Heart right ventricle (tissue), 16 donors: ENCODE data around the gene SYTL3. TPM values are rescaled to one million over a fixed set of nuclear protein-coding genes. Genes with fewer than 3 reads are reported as not detected.

Experiments
- ATAC-seq, 8 donors: fragments of 200-7000 bp; cut with Tn5 transposase; one replicate each; pipeline ENCODE4 v1.9.1; 2020; ENCODE audit warnings: mild to moderate bottlenecking in 8 of 8, moderate library complexity in 8 of 8, moderate number of reproducible peaks in 1 of 8
- DNase-seq, 2 donors: peaks; one replicate each; pipeline ENCODE4 v3.0.0-alpha.2; 2020
- H3K27ac ChIP-seq, 10 donors: fragments of 200-600 bp; sonication (generic) in 2 of 10; one replicate each; pipeline versions ENCODE4 v1.5.0 to v1.8.0; 2020 to 2022; ENCODE audit warnings: mild to moderate bottlenecking in 3 of 10
- H3K27me3 ChIP-seq, 7 donors: fragments of 200-600 bp; one replicate each; pipeline ENCODE4 v1.8.0; 2021 to 2022; ENCODE audit warnings: mild to moderate bottlenecking in 2 of 7
- H3K36me3 ChIP-seq, 9 donors: fragments of 200-600 bp; sonication (generic) in 1 of 9; one replicate each; pipeline versions ENCODE4 v1.5.0 to v1.8.0; 2020 to 2022; ENCODE audit warnings: mild to moderate bottlenecking in 2 of 9
- H3K4me1 ChIP-seq, 9 donors: fragments of 200-600 bp; sonication (generic) in 1 of 9; one replicate each; pipeline versions ENCODE4 v1.5.0 to v1.8.0; 2020 to 2022; ENCODE audit warnings: mild to moderate bottlenecking in 4 of 9
- H3K4me3 ChIP-seq, 10 donors: fragments of 200-600 bp; sonication (generic) in 2 of 10; one replicate each; pipeline versions ENCODE4 v1.5.0 to v1.8.0; 2020 to 2022; ENCODE audit warnings: mild to moderate bottlenecking in 7 of 10, moderate library complexity in 2 of 10
- H3K9me3 ChIP-seq, 11 donors: fragments of 200-600 bp in 10 of 11; sonication (generic) in 2 of 11; one replicate each; pipeline versions ENCODE4 v1.5.0 to v1.8.0; 2013 to 2022; ENCODE audit warnings: mild to moderate bottlenecking in 2 of 11, control low read depth in 1 of 11, moderate library complexity in 1 of 11
- WGBS, 2 donors: extraction: QIAGEN DNeasy Blood & Tissue Kit; methylation state at CpG; one replicate each; pipeline ENCODE4 v1.1.7; 2013; ENCODE audit warnings: inconsistent platforms in 1 of 2; 5-methylcytosine and 5-hydroxymethylcytosine counted together
- intact Hi-C, 10 donors: fragments of 100-400 bp; cut with DNase I; formaldehyde crosslinking; loops; one replicate each; pipeline versions ENCODE4 v1.11.1 to v1.14.2; 2022
- polyA plus RNA-seq, 2 donors: library from polyadenylated mRNA; stranded (reverse); fragments of 200-250 nt; gene quantifications; one replicate each; pipeline ENCODE4 v1.2.3, GENCODE V29; 2013
- total RNA-seq, 10 donors: library from RNA; stranded (reverse); fragmentation: NEBNext Ultra II Directional in 3 of 10; extraction: Animal tissue kit (Norgen Biotek cat#: 25700) in 3 of 10; gene quantifications; one replicate each; pipeline versions ENCODE4 v1.2.1 to v1.2.4, GENCODE V29; 2021 to 2023
- TF ChIP-seq, protein P1 (sequence below), 9 donors: fragments of 200-600 bp; sonication (generic) in 2 of 9; IDR thresholded peaks; one replicate each; pipeline versions ENCODE4 v1.5.0 to v1.8.0; 2021 to 2022; ENCODE audit warnings: antibody characterized with exemption in 9 of 9, mild to moderate bottlenecking in 5 of 9, moderate library complexity in 1 of 9
- donor health status: Arrhythmogenic right ventricular cardiomyopathy.
- donor health status: ischemic (EF 13 %, LVEDD 7.1; RV severe dilation, severe dysfunction).
- donor health status: healthy with polysubstance abuse.
- donor health status: DM: no; HTN: yes; CAD: no.
- donor health status: DM: no; HTN: no; CAD: no.
- donor health status: ischemic (EF 25% LVEDD 6.9; RV normal size, moderate dysfunction).
- donor health status: ischemic (EF 25% LVEDD 5.7; RV mildly dilated, moderate dysfunction).
- donor health status: healthy.
- donor health status: DM: yes; HTN: yes; CAD: no.
- donor health status: Ischemic cardiomyopathy.
- donor health status: ischemic (EF 35%, LVEDD 5.7; RV mildly dilated, moderate dysfunction).
- donor health status: nonischemic (EF 11% LVEDD 7.7; RV severe dilation, severe dysfunction).
- donor health status: DM: yes; HTN: yes; CAD: no.
- donor health status: PGD.
- donor health status: ischemic (EF 29% LVEDD 5.4; RV normal size, mild dysfunction).
- donor health status: nonischemic (EF 23%, LVEDD 6.1; RV moderate dilation, normal function).

The SYTL3 gene
- total and polyA plus RNA-seq, 12 donors = 3.6 to 11.9 (median 8.1) TPM

GRCh38 chr6:158783167-158783450, 133.3 kb downstream of the SYTL3 start:
- intact Hi-C loops = no loop called here
- Histone ChIP-seq H3K4me1 (peaks cover 0 to 11% (median 0%) of the 10 kb centered on the region in 9 donors), H3K27me3 (no peaks in the 10 kb centered on the region), H3K4me3 (no peak overlapping the region), H3K36me3 (peaks cover 4 to 100% (median 54%) of the 10 kb centered on the region in 9 donors), H3K9me3 (no peaks in the 10 kb centered on the region), H3K27ac (no peak overlapping the region)
- TF ChIP-seq, protein P1, sequence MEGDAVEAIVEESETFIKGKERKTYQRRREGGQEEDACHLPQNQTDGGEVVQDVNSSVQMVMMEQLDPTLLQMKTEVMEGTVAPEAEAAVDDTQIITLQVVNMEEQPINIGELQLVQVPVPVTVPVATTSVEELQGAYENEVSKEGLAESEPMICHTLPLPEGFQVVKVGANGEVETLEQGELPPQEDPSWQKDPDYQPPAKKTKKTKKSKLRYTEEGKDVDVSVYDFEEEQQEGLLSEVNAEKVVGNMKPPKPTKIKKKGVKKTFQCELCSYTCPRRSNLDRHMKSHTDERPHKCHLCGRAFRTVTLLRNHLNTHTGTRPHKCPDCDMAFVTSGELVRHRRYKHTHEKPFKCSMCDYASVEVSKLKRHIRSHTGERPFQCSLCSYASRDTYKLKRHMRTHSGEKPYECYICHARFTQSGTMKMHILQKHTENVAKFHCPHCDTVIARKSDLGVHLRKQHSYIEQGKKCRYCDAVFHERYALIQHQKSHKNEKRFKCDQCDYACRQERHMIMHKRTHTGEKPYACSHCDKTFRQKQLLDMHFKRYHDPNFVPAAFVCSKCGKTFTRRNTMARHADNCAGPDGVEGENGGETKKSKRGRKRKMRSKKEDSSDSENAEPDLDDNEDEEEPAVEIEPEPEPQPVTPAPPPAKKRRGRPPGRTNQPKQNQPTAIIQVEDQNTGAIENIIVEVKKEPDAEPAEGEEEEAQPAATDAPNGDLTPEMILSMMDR (IDR thresholded peaks at IDR 0.05) = no peak
- ATAC-seq (peak in 1 of 8 donors; percentile 24), DNase-seq (no peak)
- 74 to 95% methylated on average over 3 to 4 of the region's 4 CpGs for WGBS, 2 donors

GRCh38 chr6:158783851-158784250, 134.0 kb downstream of the SYTL3 start:
- 98 to 99% methylated on average over 5 of the region's 5 CpGs for WGBS, 2 donors
- Histone ChIP-seq H3K27me3 (no peaks in the 10 kb centered on the region), H3K4me3 (no peak overlapping the region), H3K4me1 (peaks cover 0 to 6% (median 0%) of the 10 kb centered on the region in 9 donors), H3K36me3 (peaks cover 4 to 100% (median 58%) of the 10 kb centered on the region in 9 donors), H3K27ac (no peak overlapping the region), H3K9me3 (no peaks in the 10 kb centered on the region)
- TF ChIP-seq, protein P1 (IDR thresholded peaks at IDR 0.05) = no peak
- intact Hi-C loops = no loop called here
- DNase-seq = no peak
- no peak for ATAC-seq

- intact Hi-C loops = no loop called here
- WGBS, 2 donors = 80 to 82% methylated on average over 6 of the region's 6 CpGs
Measured at GRCh38 chr6:158784505-158784904, 134.7 kb downstream of the SYTL3 start.

GRCh38 chr6:158785036-158785435, 135.2 kb downstream of the SYTL3 start:
- Histone ChIP-seq H3K4me1 (peaks cover 0 to 11% (median 9%) of the 10 kb centered on the region in 9 donors), H3K36me3 (peaks cover 4 to 97% (median 58%) of the 10 kb centered on the region in 9 donors), H3K9me3 (no peaks in the 10 kb centered on the region), H3K4me3 (no peak overlapping the region), H3K27me3 (no peaks in the 10 kb centered on the region), H3K27ac (no peak overlapping the region)
- ATAC-seq (no peak), DNase-seq (no peak)
- intact Hi-C loops = loop anchor here in 1 of 10 donors (5.0 kb wide), 1 partner anchor 187 kb away; no protein-coding TSS in a partner anchor
- WGBS, 2 donors = 90 to 94% methylated on average over 12 of the region's 12 CpGs
- TF ChIP-seq, protein P1 (IDR thresholded peaks at IDR 0.05) = no peak

More at GRCh38 chr6:158784505-158784904, 134.7 kb downstream of the SYTL3 start:
- TF ChIP-seq, protein P1 (IDR thresholded peaks at IDR 0.05) = no peak
- Histone ChIP-seq H3K4me3 (no peak overlapping the region), H3K4me1 (peaks cover 0 to 8% (median 4%) of the 10 kb centered on the region in 9 donors), H3K36me3 (peaks cover 4 to 100% (median 58%) of the 10 kb centered on the region in 9 donors), H3K27me3 (no peaks in the 10 kb centered on the region), H3K9me3 (no peaks in the 10 kb centered on the region), H3K27ac (no peak overlapping the region)
- ATAC-seq (no peak), DNase-seq (no peak)
